Activated CD8-positive, alpha-beta memory T cell treated with anti-CD3 and anti-CD28 coated beads, Interleukin-2, amount 50 U/mL, for 4 hours (primary cell): ENCODE results near the gene TBL1XR1.

Experiments used
- DNase-seq: peaks from one replicate; pipeline ENCODE4 v3.0.0-alpha.2; 2020

TBL1XR1 gene

DNA sequence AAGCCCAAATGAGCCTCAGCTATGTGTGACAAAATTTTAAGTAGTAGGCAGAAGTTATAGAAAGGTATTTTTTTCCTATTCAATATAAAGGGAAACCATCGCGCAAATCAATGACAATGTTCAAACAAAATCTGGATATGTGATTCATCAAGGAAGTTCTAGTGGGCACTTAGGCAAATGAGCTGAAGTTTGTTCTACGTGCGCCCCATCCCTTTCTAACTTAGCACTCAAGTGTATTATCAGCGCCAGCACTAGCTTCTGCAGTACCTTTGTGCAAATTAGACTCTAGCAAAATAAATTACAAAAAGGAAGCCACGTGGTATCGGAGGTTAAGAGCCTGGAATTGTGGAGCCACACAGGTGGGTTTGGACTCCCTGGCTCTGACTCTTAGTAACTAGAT, 91.1 kb downstream of the TBL1XR1 start:
- DNase-seq: no peak

DNA sequence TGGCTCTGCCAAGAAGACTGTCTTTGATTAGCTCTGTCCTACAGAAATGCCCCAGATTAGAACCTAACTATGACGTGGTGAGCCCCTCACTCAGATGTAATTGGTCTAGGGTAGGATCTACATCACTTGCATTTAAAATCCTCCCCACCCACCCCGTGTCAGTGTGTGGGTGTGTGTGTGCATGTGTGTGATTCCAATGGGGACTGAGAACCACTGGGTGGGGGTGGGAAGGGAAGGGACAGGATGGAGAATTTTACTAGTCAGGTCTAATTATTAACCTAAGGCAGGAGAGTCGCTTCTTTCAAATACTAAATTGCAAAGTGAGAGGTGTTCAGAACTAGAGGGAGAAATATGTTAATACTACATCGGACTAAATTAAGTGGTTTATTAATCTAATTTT, 91.7 kb downstream of the TBL1XR1 start:
- DNase-seq: no peak

DNA sequence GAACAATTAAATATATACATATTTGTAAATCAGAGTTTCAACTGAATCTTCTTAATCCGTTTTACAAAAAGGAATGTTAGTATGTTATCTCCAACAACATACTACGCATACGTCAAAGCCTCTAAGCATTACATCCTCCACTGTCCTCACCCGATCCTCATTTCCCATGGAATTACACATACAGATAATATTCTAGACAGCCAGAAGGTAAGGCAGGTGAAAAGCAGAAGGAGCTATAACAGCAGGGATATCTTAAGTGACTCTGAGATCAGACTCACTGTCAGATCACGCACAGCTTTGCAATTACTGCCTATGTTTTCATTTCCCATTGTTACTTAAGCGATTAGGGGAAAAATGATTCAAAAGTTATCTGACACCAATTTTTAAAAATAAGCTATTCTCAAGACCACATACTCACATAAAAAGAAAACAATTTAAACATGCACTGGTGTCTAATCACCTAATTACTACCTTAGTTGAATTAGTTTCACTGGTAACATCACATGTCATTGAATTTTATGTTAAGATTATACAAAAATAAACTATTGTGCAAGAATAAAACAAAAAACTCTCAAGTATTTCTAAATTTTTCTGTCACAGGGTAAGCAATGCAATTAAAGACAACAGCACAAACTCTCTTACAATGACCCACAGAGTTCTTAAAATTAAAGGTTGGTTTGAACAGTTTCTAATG, 92.8 kb downstream of the TBL1XR1 start:
- no peak for DNase-seq

DNA sequence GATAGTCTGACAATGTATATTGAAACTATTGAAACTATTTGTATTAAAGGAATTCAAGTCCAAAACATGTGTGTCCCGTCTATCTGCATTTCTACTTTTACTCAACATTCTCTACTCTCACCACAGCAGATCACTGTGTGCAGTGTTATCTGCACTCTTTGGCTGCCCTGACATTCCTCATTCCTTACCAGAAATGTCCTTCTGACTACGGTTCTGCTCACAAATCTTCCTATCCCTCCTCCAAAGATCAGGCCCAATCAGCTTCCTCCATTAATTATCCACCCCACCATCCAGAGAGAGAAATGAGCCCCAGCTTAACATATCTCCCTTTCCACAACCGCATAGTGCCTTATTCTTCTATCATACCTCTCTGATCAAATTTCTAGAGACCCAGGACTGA, 94.7 kb downstream of the TBL1XR1 start:
- DNase-seq: no peak

DNA sequence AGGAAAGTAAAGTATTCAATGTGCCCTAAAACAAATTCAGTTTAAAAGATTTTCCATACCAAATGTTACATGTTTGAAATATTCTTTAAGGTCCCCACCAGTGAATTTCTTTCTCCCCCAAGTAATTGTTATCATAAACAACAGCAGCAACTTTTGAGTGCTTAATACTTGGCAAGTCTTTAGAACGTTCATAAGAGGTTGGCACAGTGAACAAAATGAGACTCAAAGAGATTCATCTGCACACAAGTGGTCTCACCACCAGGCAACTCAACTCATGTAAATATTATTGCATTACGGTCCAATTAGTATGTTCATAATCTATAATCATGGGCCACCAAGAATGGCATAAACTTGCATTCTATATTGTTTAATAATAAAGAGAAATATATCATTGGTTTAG, 98.7 kb downstream of the TBL1XR1 start:
- no peak for DNase-seq

DNA sequence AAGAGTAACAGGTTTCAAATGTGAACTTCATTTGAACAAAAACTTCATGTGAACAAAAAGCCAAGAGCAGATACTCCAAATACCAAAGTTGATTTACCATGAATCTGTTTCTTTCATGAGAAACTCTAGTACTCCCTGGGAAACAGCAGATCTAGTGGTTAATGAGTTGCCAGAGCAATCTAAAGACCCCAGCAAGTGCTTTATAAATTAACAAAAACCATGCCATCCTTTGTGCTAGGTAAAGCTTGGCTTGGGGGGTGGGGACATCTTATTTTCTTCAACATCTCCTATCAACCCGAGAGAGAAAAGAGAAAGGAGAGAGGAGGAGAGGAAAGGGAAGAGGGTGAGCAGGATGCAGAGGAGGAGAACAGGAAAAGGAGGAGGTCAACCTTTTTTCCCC, 100.7 kb downstream of the TBL1XR1 start:
- DNase-seq: no peak

DNA sequence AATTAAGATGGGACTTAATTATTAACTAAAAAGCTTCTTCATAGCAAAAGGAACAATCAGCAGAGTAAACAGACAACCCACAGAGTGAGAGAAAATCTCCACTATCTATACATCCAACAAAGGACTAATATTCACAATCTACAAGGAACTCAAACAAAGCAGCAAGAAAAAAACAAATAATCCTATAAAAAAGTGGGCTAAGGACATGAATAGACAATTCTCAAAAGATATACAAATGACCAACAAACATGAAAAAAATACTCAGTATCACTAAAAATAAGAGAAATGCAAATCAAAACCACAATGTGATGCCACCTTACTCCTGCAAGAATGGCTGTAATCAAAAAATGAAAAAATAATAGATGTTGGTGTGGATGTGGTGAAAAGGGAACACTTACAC, 103.3 kb downstream of the TBL1XR1 start:
- DNase-seq: no peak

DNA sequence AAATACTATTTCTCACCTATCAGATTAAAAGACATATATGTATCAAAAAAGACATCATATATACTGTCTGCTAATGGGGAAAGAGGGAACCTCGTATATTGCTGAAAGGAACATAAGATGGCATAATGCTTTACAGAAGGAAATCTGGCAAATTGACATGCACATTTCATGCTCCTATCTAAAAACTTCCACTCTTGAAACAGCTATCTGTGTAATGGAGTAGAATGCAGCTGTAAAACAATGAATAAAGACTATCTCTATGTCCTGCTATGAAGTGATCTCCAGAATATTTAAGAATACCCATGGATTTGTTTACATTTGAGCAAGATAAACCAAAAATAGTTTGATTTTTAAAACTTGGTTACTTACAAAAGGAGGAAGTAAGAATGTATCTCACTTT, 107.4 kb downstream of the TBL1XR1 start:
- DNase-seq: no peak

DNA sequence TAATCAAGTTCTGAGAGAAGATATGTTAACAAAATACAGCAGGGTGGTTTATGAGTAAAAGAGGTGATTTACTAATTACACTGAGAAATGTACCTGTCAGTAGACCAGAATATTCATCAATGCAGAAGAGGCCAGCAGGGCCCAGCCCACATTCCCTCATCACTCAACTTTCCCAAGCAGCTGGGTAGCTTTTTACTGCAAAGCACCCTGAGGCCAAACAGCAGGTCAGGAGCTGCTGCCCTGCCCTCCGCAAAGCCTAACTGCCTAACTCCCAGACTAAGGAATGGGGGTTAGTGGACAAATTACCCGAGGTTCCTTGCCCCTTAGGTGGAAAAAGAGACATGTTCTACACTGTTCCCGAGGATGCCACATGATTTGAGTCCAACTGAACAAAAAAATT, 108.2 kb downstream of the TBL1XR1 start:
- DNase-seq: no peak

DNA sequence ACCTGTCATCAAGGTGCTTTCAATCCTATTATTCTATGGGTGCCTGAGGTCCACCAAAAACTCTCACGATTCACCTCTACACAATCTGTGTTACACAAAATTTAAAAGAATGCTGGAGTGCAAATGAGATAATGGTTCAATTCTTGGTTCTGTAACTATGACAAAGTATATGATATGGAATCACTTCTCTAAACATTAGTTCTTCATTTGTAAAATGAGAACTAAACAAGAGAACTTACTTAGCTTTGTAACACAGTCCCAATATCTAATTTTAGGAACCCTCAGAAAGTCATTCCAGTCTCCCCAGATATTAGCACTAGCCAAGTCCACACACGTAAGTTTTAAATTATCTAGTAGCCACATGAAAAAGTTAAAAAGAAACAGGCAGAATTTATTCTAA, 111.5 kb downstream of the TBL1XR1 start:
- no peak for DNase-seq

DNA sequence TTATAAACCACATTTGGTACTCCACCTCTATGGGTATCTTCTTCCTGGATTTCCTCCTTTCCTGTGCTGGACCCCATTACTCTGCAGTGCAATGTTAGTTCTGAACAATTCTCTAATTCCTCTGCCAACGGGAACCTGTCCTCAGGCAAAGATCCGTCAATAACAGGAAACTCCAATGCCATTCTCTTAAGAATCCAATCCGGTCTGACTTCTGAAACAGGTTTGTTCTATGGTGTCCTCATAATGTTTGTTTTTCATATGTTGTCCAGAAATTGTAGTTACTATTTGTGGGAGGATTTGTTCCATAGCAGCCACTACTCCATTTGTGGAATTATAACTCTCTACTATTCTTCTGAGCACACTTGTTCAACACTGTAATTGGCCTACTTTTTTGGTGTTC, 112.7 kb downstream of the TBL1XR1 start:
- no peak for DNase-seq

DNA sequence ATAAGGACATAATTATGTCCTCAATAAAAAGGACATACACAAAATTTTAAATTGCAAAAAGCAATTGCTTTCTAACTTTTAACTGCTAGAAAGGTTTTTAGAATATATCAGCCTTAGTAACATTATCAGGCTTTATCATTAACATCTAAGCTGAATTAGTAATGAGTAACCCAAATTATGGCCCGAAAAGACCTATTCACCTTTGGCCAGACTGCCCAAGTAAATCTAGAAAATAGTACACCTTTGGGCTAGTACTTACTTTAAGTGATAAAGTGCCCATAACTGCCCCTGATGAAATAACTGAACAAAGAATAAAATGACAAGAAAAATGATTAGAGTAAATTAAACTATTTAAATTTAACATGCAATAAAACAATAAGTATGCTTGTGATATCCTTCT, 117.2 kb downstream of the TBL1XR1 start:
- no peak for DNase-seq

DNA sequence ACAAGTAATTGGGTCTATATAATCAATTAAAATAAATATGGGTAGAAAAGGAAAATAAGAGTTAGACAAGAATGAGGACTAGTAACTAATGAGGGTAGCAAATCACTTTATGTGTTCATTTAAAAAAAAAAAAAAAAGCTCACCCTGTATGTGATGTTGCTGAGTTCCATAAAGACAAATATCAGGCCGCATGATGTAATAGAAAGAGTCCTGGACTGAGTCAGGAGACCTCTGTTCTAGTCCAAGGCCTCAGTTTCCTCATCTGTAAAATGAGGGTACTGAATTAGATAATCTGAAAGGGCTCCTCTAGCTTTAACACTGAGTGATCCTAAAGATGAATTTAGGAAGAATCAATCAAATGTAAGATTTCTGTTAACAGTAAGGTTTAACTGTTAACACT, 117.6 kb downstream of the TBL1XR1 start:
- no peak for DNase-seq

DNA sequence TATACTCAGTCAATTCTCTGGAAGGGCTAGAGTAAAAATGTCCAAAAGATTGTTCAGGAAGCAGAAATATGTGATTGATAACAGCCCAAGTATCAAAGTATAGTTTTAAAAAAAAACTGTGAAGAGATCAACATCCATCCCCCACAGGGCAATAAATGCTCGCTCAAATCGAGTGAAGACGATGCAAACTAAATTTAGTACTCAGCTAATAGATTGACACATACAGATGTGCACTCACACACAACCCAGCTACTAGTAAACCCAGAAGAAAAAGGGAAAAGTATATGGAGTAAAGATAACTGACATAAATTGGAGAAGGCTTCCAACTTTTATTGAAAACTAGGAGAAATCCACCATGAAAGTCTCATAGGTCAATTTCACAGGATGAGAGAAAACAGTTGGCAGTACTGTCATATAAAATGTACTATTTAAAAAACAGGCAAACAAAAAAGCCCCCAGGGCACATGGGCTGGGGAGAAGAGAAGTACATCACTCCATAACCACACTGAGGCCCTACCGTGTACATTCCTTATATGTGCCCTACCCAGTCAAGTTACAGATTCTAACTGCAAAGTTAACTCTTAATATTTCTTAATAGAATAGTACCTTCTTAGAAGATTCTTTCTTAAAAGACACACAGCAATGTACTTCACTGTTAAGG, 125.7 kb downstream of the TBL1XR1 start:
- no peak for DNase-seq

DNA sequence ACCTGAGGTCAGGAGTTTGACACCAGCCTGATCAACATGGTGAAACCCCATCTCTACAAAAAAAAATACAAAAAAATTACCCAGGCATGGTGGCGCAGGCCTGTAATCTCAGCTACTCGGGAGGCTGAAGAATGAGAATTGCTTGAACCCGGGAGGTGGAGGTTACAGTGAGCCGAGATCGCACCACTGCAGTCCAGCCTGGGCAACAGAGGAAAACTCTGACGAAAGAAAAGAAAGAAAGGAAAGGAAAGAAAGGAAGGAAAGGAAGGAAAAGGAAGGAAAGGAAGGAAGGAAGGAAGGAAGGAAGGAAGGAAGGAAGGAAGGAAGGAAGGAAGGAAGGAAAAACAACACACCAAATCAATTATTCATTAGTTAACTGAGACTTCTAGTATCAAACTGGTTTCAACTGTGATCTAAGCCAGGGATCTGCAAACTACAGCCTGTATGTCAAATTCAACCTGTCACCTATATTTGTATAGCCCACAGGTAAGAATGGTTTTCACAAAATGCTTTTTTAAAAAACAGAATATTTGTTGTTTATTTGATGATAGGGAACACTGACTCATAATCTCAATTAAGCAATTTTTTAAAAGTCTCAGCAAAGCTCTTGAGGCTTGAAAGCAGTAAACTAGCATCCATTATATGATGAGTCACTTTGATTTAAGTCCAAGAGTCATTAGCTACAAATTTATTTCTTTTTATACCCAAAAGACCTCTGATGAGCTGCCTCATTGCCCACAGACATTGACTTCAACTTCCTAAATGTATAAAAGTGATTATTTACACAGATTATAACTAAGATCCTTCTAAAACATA, 127.6 kb downstream of the TBL1XR1 start:
- no peak for DNase-seq

DNA sequence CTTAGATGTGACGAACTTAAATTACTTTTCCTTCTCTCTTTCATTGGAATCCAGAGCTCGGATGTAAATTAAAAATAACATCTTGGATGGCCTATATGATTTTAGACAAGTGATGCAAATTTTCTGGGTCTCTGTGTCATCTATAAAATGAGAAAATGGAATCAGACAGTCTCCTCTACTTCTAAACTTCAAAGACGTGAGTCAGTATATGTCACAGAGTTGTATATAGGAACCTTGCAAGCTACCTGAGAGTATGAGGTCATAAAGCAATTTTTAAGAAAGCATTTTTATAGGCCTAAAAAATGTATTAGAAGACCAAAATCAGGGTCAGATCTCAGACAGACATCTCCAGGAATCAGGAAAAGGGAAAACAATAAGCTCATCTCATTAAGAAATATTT, 128.3 kb downstream of the TBL1XR1 start:
- DNase-seq: no peak

DNA sequence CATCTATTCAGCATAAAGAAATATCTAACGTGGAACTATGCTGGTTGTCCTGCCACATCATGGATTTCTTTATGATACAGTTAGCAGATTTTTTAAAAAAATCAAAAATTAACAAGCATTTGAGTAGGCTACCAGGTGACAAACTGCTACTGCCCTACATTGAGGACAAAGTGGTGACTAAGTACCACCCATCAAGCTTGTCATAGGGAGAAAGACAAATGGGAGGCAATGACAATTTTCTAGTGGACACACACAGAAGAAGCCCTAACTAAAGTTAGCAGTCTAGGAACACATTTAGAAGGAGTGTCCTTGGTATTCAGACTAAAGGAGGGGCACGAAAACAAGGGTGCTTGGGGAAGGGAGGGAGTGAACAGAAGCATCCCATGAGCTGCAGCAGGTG, 131.2 kb downstream of the TBL1XR1 start:
- no peak for DNase-seq

DNA sequence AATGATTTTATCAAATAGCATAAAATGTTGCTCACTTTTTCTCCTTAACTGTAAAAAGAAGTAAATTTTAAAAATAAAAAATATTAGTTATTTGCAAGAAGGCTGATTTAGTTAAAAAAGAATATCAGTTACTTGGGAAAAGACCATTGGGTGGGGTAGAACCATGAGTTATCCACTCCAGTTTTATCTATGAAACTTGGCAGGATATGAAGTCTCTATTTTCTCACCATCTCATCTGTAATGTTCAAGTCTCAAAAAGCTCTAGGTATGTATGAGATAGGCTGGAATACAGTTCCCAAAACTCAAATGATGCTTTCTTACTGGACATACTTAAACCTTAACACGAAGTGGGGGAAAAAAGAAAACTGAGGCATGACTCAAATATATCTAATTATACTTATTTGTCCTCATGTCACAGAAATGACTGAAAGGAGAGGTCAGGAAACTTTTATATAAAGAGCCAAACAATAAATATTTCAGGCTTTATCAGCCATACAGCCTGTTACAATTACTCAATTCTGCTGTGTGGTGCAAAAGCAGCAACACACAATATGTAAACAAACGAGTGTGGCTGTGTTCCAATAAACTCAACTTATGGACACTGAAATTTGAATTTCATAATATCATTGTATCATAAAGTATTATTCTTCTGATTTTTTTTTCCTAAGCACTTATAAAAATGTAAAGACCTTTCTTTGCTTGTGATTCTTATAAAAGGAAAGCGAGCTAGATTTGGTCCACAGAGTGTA, 131.8 kb downstream of the TBL1XR1 start:
- DNase-seq: no peak

DNA sequence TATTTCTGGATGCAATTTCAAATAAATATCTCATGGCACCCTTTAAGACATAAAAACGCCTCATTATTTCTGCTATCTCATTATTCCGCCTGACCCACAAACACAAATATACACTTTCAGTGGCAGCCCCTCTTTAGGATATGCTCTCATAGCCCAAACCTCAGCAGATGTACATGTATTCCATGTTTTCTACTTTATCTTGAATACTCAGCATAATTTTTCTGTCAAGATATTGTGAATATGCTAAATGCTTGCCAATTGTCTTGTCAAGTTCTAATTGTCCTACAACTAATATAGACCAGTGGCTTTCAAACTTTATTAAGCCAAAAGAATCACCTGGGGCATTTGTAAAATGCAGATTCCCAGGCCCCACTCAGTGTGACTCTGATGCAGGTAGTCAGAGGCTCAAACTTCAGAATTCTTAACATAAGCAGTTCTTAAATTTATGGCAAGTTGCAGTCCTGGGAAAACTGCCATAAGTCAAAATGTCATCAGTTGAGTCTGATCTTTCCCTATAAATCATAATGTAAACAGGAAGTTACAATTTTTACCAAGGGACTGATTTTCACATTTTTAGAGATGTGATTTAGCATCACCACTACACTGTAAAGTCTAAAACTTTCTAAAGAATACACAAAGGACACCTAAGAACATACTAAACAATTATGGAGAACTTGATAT, 135.1 kb downstream of the TBL1XR1 start:
- no peak for DNase-seq

DNA sequence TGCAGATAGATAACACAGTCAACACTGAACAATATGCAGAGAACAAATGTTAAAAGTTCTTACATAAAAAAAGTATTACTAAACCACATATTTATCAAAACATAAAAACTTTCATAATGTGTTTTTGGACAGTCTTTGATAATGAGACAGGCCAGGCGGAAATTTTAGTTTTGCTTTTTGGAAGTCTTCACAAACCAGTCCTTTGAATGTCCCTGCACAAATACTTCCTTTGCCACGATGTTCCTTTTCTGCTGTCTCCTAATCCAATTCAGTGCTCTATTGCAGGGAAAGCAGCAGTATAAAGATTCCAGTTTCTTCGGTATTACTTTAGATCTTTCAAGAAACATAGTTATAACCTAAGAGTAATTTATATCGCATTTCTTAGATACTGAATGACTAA, 135.9 kb downstream of the TBL1XR1 start:
- DNase-seq: no peak

DNA sequence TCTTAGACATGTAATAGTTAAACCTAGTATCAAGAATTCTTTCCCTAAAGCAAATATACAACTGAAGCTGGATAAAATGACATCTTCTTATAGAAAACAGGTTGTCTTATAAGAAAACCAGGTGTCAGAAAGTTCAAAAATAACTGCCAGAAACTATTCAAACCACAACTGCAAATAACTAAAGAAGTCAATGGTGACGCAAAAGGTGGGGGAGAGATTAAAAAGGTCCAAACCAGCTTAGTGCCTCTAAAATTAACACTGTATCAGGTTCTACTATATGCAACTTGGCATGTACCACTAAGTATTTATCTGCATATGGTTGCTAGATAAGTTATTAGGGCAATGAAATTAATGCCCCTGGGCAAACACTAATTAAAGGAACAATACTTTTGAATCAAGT, 136.8 kb downstream of the TBL1XR1 start:
- DNase-seq: no peak

DNA sequence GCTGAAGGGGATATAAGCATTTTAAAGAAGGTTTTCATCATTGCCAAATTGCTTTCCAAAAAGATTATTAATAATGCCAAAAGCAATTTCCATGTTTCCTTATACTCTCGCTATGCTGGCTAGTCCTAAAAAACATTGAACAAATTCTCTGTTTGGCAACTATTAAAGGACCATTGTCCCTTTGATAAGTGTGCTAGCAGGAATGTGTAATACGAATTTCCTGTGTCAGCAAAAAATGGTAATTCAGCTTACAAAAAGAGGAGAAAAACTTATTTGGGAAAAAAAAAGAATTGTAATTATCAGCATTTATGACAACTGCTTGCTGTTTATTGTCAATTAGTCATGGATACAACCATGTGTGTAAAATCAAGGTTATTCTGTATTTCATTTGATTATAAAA, 138.6 kb downstream of the TBL1XR1 start:
- no peak for DNase-seq

DNA sequence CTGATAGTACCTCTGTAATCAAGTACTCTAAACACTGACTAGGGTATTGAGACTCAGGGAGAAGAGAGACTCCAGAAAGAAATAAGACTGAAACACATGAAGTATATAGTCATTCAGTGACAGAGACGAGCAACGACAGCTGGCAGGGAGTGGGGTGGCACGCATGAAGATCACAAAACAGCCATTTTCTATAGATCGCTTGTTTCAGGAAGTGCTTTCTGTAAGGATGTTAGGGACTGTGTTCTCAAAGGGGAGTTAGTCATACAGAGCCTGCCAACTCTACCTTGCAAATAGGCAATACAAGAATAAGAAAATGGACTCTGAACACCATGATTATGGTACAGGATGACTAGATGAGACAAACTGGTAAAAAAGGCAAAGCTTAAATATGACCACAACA, 139.5 kb downstream of the TBL1XR1 start:
- DNase-seq: no peak
